GM21717 (cell line): Measurements from ENCODE around the gene EED.

Experiments
- ATAC-seq: cut with Tn5 transposase; IDR thresholded peaks from one replicate; pipeline ENCODE4 v1.9.1; 2021; ENCODE audit warnings: mild to moderate bottlenecking, moderate library complexity; ENCODE audit not compliant: unreplicated experiment

EED gene

GRCh38 chr11:86244522-86245368, at the start of gene EED:
Gene EED (plus strand): TSS chr11:86244753. CDS start chr11:86245230, 477 bp downstream.
- ATAC-seq: peak; percentile 58

- no peak for ATAC-seq
These were observed 49.6 kb upstream of the EED start for GRCh38 chr11:86194998-86195397.

GRCh38 chr11:86196085-86196696, 48.4 kb upstream of the EED start:
- no peak for ATAC-seq

- no peak for ATAC-seq
These were observed 47.6 kb upstream of the EED start for GRCh38 chr11:86196913-86197312.

GRCh38 chr11:86197448-86197847, 47.1 kb upstream of the EED start:
- ATAC-seq: no peak

GRCh38 chr11:86198139-86198538, 46.4 kb upstream of the EED start:
- no peak for ATAC-seq

GRCh38 chr11:86199354-86199753, 45.2 kb upstream of the EED start:
- ATAC-seq: no peak

GRCh38 chr11:86201371-86201884, 43.1 kb upstream of the EED start:
- ATAC-seq: no peak

- no peak for ATAC-seq
These were observed 42.6 kb upstream of the EED start for GRCh38 chr11:86202013-86202336.

- ATAC-seq: no peak
These were observed 40.2 kb upstream of the EED start for GRCh38 chr11:86204356-86204755.

- ATAC-seq: no peak
These were observed 38.9 kb upstream of the EED start for GRCh38 chr11:86205421-86206336.

GRCh38 chr11:86206337-86206695, 38.2 kb upstream of the EED start:
- no peak for ATAC-seq

- ATAC-seq: no peak
These were observed 37.1 kb upstream of the EED start for GRCh38 chr11:86207413-86207812.

GRCh38 chr11:86208572-86208971, 36.0 kb upstream of the EED start:
- ATAC-seq: no peak

GRCh38 chr11:86209806-86210657, 34.5 kb upstream of the EED start:
- ATAC-seq: no peak

GRCh38 chr11:86210898-86211297, 33.7 kb upstream of the EED start:
- ATAC-seq: no peak

- ATAC-seq: no peak
These were observed 32.9 kb upstream of the EED start for GRCh38 chr11:86211619-86212018.

GRCh38 chr11:86212019-86212611, 32.4 kb upstream of the EED start:
- no peak for ATAC-seq

GRCh38 chr11:86214710-86215109, 29.8 kb upstream of the EED start:
- ATAC-seq: peak; percentile 46
